GM12878 (cell line): ENCODE results near the gene EEF1G. TPM values are rescaled to one million over a fixed set of nuclear protein-coding genes. Genes with fewer than 3 reads are reported as not detected.
A peak's percentile ranks its signal among the peaks of the same experiment; 100 is the strongest.

Source experiments
- ATAC-seq: fragments of 200-7000 bp; cut with Tn5 transposase; 3 replicates; pipeline ENCODE4 v1.9.1; 2020; ENCODE audit warnings: mild to moderate bottlenecking, moderate library complexity
- BruUV-seq: library from RNA; stranded (reverse); fragments of 400-500 nt; replicated peaks from 2 replicates; lab custom pipeline; 2021; lab: Mats Ljungman, UMichigan
- CTCF ChIA-PET: fragments of 300-600 bp; sonication (Branson Sonifier 250); formaldehyde crosslinking; extraction: SDS; loops from one replicate; lab custom pipeline; 2021; ENCODE audit warnings: inconsistent platforms; lab: Yijun Ruan, JAX
- POLR2A ChIA-PET: fragments of 350-600 bp; formaldehyde crosslinking; extraction: SDS; loops from one replicate; lab custom pipeline; 2021; ENCODE audit warnings: inconsistent platforms; lab: Charles Lee
- RAD21 ChIA-PET: fragments of 300-600 bp; sonication (Branson Sonifier 250); formaldehyde crosslinking; loops from one replicate; lab custom pipeline; 2023; ENCODE audit warnings: antibody characterized with exemption; ENCODE audit not compliant: unreplicated experiment; lab: Charles Lee
- SMC1A ChIA-PET: fragments of 300-600 bp; sonication (Branson Sonifier 250); formaldehyde crosslinking; loops from one replicate; lab custom pipeline; 2023; ENCODE audit not compliant: unreplicated experiment, uncharacterized antibody; lab: Charles Lee
- DNase-seq: peaks from one replicate; pipeline ENCODE4 v3.0.0-alpha.2; 2011; ENCODE audit warnings: low read depth, low spot score
- FAIRE-seq: peaks from 3 replicates; lab custom pipeline; 2011; peaks lifted over from hg19 to GRCh38; lab: Jason Lieb, UNC
- H2AFZ ChIP-seq: 2 replicates; pipeline ENCODE4 v1.6.0; 2011; ENCODE audit warnings: low read depth, low read length, control low read depth; ENCODE audit not compliant: control insufficient read depth
- H3K27ac ChIP-seq: 2 replicates; pipeline ENCODE4 v1.5.1; 2011; ENCODE audit warnings: control low read depth; ENCODE audit not compliant: control insufficient read depth, insufficient read depth
- H3K27me3 ChIP-seq, 2 experiments: replicated peaks in 1 of 2; 2 replicates each; pipeline versions ENCODE4 v1.6.0 to v1.6.1; 2011; ENCODE audit warnings: low read length in 1 of 2; ENCODE audit not compliant: control insufficient read depth in 2 of 2, insufficient read depth in 2 of 2
- H3K36me3 ChIP-seq, 2 experiments: 2 replicates each; pipeline ENCODE4 v1.5.1; 2011; ENCODE audit warnings: low read length in 1 of 2; ENCODE audit not compliant: control insufficient read depth in 2 of 2, insufficient read depth in 2 of 2
- H3K4me1 ChIP-seq: 2 replicates; pipeline ENCODE4 v1.6.1; 2011; ENCODE audit warnings: mild to moderate bottlenecking, low read length, moderate library complexity, mixed read lengths; ENCODE audit not compliant: control insufficient read depth, insufficient read depth
- H3K4me2 ChIP-seq: 2 replicates; pipeline ENCODE4 v1.6.0; 2011; ENCODE audit warnings: control low read depth; ENCODE audit not compliant: control insufficient read depth, insufficient read depth
- H3K4me3 ChIP-seq: fragments of 200-600 bp; sonication (generic); 2 replicates; pipeline ENCODE4 v1.5.1; 2016
- H3K79me2 ChIP-seq: 2 replicates; pipeline ENCODE4 v1.6.0; 2011; ENCODE audit warnings: low read length; ENCODE audit not compliant: control insufficient read depth, insufficient read depth
- H3K9ac ChIP-seq: 2 replicates; pipeline ENCODE4 v1.8.0; 2011; ENCODE audit warnings: low read length, control low read depth, mixed read lengths; ENCODE audit not compliant: control insufficient read depth, insufficient read depth
- H3K9me3 ChIP-seq: replicated peaks from 3 replicates; pipeline ENCODE4 v1.5.1; 2011; ENCODE audit warnings: mild to moderate bottlenecking, low read length; ENCODE audit not compliant: control insufficient read depth, insufficient read depth
- H4K20me1 ChIP-seq: 2 replicates; pipeline ENCODE4 v1.6.0; 2011; ENCODE audit not compliant: control insufficient read depth, insufficient read depth
- CREB1 ChIP-seq: IDR thresholded peaks from 2 replicates; pipeline ENCODE4 v1.6.1; 2012; ENCODE audit warnings: low read depth, mild to moderate bottlenecking, inconsistent platforms
- E2F8 ChIP-seq: fragments of 450-650 bp; IDR thresholded peaks from 2 replicates; pipeline ENCODE4 v1.6.1; 2018; ENCODE audit warnings: mild to moderate bottlenecking, low read depth, moderate library complexity; ENCODE audit not compliant: partially characterized antibody
- HDAC2 ChIP-seq: fragments of 200-600 bp; sonication (generic); IDR thresholded peaks from 2 replicates; pipeline ENCODE4 v1.6.1; 2017
- KLF5 ChIP-seq: fragments of 450-650 bp; IDR thresholded peaks from 2 replicates; pipeline ENCODE4 v1.6.1; 2014; ENCODE audit warnings: mild to moderate bottlenecking; ENCODE audit not compliant: partially characterized antibody
- PBX3 ChIP-seq: IDR thresholded peaks from 2 replicates; pipeline ENCODE4 v1.6.1; 2011; ENCODE audit warnings: mild to moderate bottlenecking, low read depth, low read length, moderate library complexity; ENCODE audit not compliant: insufficient replicate concordance
- PKNOX1 ChIP-seq: fragments of 450-650 bp; IDR thresholded peaks from 2 replicates; pipeline ENCODE4 v1.6.1; 2016; ENCODE audit warnings: mild to moderate bottlenecking
- SPI1 ChIP-seq: IDR thresholded peaks from 2 replicates; pipeline ENCODE4 v1.6.1; 2011; ENCODE audit warnings: low read depth, mild to moderate bottlenecking, low read length, moderate library complexity, borderline replicate concordance; ENCODE audit not compliant: insufficient read depth
- STAT3 ChIP-seq: IDR thresholded peaks from 2 replicates; pipeline ENCODE4 v1.6.1; 2011; ENCODE audit warnings: low read depth, low read length, improper control_type of control experiment
- TCF3 ChIP-seq: IDR thresholded peaks from 2 replicates; pipeline ENCODE4 v1.6.1; 2012; ENCODE audit warnings: low read depth, mild to moderate bottlenecking, low read length, borderline replicate concordance; ENCODE audit not compliant: insufficient read depth
- ZBTB33 ChIP-seq: fragments of 450-650 bp; IDR thresholded peaks from 2 replicates; pipeline ENCODE4 v1.6.1; 2017; ENCODE audit warnings: mild to moderate bottlenecking
- ZNF207 ChIP-seq: fragments of 450-650 bp; IDR thresholded peaks from 2 replicates; pipeline ENCODE4 v1.6.1; 2014; ENCODE audit warnings: antibody characterized with exemption, mild to moderate bottlenecking, borderline replicate concordance
- WGBS: methylation state at CpG from one replicate; pipeline ENCODE4 v1.1.6; 2016; ENCODE audit warnings: low lambda C conversion rate; ENCODE audit not compliant: insufficient replicate concordance, insufficient coverage; ENCODE audit errors: missing lambda C conversion rate; 5-methylcytosine and 5-hydroxymethylcytosine counted together
- in situ Hi-C: fragments of 300-500 bp; cut with MboI; formaldehyde crosslinking; loops from 9 replicates; pipeline ENCODE4 v1.14.3; 2018; ENCODE audit warnings: mixed read lengths
- intact Hi-C: fragments of 100-400 bp; cut with micrococcal nuclease; formaldehyde crosslinking; loops from one replicate; pipeline ENCODE4 v1.14.2; 2022; ENCODE audit not compliant: unreplicated experiment
- polyA plus RNA-seq, 11 experiments: library from polyadenylated mRNA; depleted of rRNA in 4 of 11; unstranded in 6 of 11; stranded (reverse) in 5 of 11; fragments of >200 nt; fragmentation: Nextera tagmentation in 4 of 11; fragmentation: Illumina TruSeq in 1 of 11; extraction: Ambion mirVana in 4 of 11; extraction: Trizol in 1 of 11; gene quantifications; 1 replicate in 1 of 11; 2 replicates in 10 of 11; pipeline versions ENCODE4 v1.2.1 to v1.2.3, GENCODE V29; 2011 to 2016; ENCODE audit warnings: inconsistent platforms in 2 of 11, missing spikeins in 2 of 11, low read depth in 1 of 11
- total RNA-seq, 4 experiments: library from RNA; depleted of rRNA in 3 of 4; stranded (reverse); fragments of >200 nt in 3 of 4; fragmentation: Illumina TruSeq in 1 of 4; extraction: Trizol in 1 of 4; gene quantifications; 2 replicates each; pipeline versions ENCODE4 v1.2.1 to v1.2.3, GENCODE V29; 2013 to 2021

The EEF1G gene
- total and polyA plus RNA-seq, 10 of the 15 experiments (the other 5 are each of a cell fraction or from before 2014, with no cell fraction given) = 850 to 2,739 (median 2,277) TPM

- TF ChIP-seq TCF3 = no peak
- no peak for TF ChIP-seq ZNF207
- TF ChIP-seq KLF5 = no peak
- no peak for TF ChIP-seq E2F8
- TF ChIP-seq STAT3 = no peak
- TF ChIP-seq SPI1 = no peak
These were observed 35.1 kb upstream of the EEF1G start (continued) for GRCh38 chr11:62608776-62609175.

GRCh38 chr11:62607714-62608113 lies 34.0 kb upstream of the EEF1G start:
- ChIA-PET POLR2A (interaction anchor here (0.6 to 1.1 kb wide), 4 partner anchors 10 to 58 kb away, joined by 3 to 7 read pairs (median 4); partner anchors contain the start of genes C11orf98, CSKMT and TUT1), CTCF (interaction anchor here (4.9 kb wide), 1 partner anchor 16 kb away, joined by 41 read pairs; the partner anchor contains the start of gene TUT1), RAD21 (interaction anchor here (0.6 kb wide), 1 partner anchor 250 kb away, joined by 3 read pairs; no protein-coding TSS in a partner anchor), SMC1A (interaction anchor here (0.7 to 0.9 kb wide), 2 partner anchors 9 to 12 kb away, joined by 3 to 5 read pairs; no protein-coding TSS in a partner anchor)
- Histone ChIP-seq H3K4me1 (peaks cover 14% of the 10 kb centered on the region), H4K20me1 (no peaks in the 10 kb centered on the region; the same call in 1 of the 2 replicates), H3K4me2 (no peak overlapping the region), H3K27me3 (no peaks in the 10 kb centered on the region), H3K36me3 (peaks cover 3 to 9% of the 10 kb centered on the region in 2 experiments; a peak in 3 of 4 replicates), H3K27ac (no peak overlapping the region), H3K9ac (no peak overlapping the region), H2AFZ (no peak overlapping the region), H3K4me3 (no peak overlapping the region), H3K79me2 (peaks cover 16% of the 10 kb centered on the region), H3K9me3 (no peaks in the 10 kb centered on the region)
- ATAC-seq (no peak), DNase-seq (no peak), FAIRE-seq (no peak)
- 48% methylated on average over 2 of the region's 4 CpGs for WGBS
- intact Hi-C loops (no loop called here), in situ Hi-C loops (no loop called here)
- peak; percentile 46 for TF ChIP-seq PBX3
- 0 out of 2 replicates have a peak, but pooled peaks have one; percentile 29 for TF ChIP-seq CREB1
- no peak for TF ChIP-seq ZBTB33
- peak; percentile 93 for TF ChIP-seq PKNOX1
- TF ChIP-seq HDAC2 = no peak
- BruUV-seq = no TSS peak
